ENCODE results near the gene SH2D3A. TPM values are rescaled to one million over a fixed set of nuclear protein-coding genes. Genes with fewer than 3 reads are reported as not detected.

Gene SH2D3A
- total and polyA plus RNA-seq, 2 donors (not counting 1 experiment from before 2014, with no cell fraction given) = 36.1 to 54.1 TPM

- no peak for DNase-seq
- H3K27me3 Mint-ChIP-seq = no peaks in the 10 kb centered on the region
- H4K20me1 ChIP-seq (ENCODE audit: control insufficient read depth, insufficient read depth, low read length, poor library complexity, severe bottlenecking) = no peaks in the 10 kb centered on the region
- ATAC-seq (ENCODE audit: low read depth) = no peak
- no peak overlapping the region for H3K4me2 ChIP-seq (replicated peaks; ENCODE audit: low read depth, low read length, poor library complexity, severe bottlenecking)
- WGBS (ENCODE audit: insufficient coverage) = 72% methylated on average over 19 of the region's 23 CpGs
- H3K4me1 ChIP-seq (ENCODE audit: control insufficient read depth in 2 of 2, insufficient read depth in 2 of 2, low read length in 2 of 2) = peaks cover 25 to 28% of the 10 kb centered on the region in 2 donors
- TF ChIP-seq EZH2 (IDR thresholded peaks at IDR 0.05; ENCODE audit: borderline replicate concordance, insufficient read depth, low read depth, low read length, poor library complexity, severe bottlenecking) (no peak), CTCF (IDR thresholded peaks at IDR 0.05) (no peak)
- H3K27ac Mint-ChIP-seq = no peak overlapping the region
- CTCF ChIA-PET = no interaction called here
- intact Hi-C loops (cut with micrococcal nuclease) = no loop called here
- H3K4me3 ChIP-seq (ENCODE audit: control extremely low read depth in 1 of 5, extremely low read depth in 1 of 5, insufficient read depth in 1 of 5, low read depth in 2 of 5, low read length in 4 of 5) = no peak overlapping the region
- peaks cover 4% of the 10 kb centered on the region for H3K79me2 ChIP-seq (ENCODE audit: control insufficient read depth, insufficient read depth, low read length)
- H3K4me1 Mint-ChIP-seq = peaks cover 30% of the 10 kb centered on the region
- no peaks in the 10 kb centered on the region for H3K27me3 ChIP-seq (replicated peaks in 1 of 4; ENCODE audit: control extremely low read depth in 1 of 4, control insufficient read depth in 3 of 4, insufficient read depth in 4 of 4, low read length in 3 of 4)
- H3K9ac ChIP-seq (ENCODE audit: low read length) = no peak overlapping the region
- no peak overlapping the region for H3K27ac ChIP-seq (ENCODE audit: low read length in 2 of 2)
- no peaks in the 10 kb centered on the region for H3K36me3 ChIP-seq (replicated peaks in 1 of 2; ENCODE audit: control extremely low read depth in 1 of 2, control insufficient read depth in 1 of 2, extremely low read depth in 1 of 2, insufficient read depth in 2 of 2, low read length in 1 of 2)
- POLR2A ChIA-PET = interaction anchor here (0.7 kb wide), 1 partner anchor 202 kb away, joined by 11 read pairs; no protein-coding TSS in a partner anchor
- peaks cover 3% of the 10 kb centered on the region for H3K9me3 Mint-ChIP-seq (ENCODE audit: insufficient read depth)
- no peak overlapping the region for H2AFZ ChIP-seq (ENCODE audit: insufficient read depth, low read depth, low read length, poor library complexity, severe bottlenecking)
- H3K4me3 Mint-ChIP-seq = no peak overlapping the region
- H3K9me3 ChIP-seq (ENCODE audit: control extremely low read depth in 1 of 3, control insufficient read depth in 2 of 3, insufficient read depth in 1 of 3, low read length in 2 of 3) = peaks cover 0 to 3% (median 0%) of the 10 kb centered on the region in 3 donors
These were observed 49.0 kb downstream of the SH2D3A start for GRCh38 chr19:6718111-6718740.

GRCh38 chr19:6717441-6717971 lies 49.7 kb downstream of the SH2D3A start:
- H3K9me3 ChIP-seq (ENCODE audit: control extremely low read depth in 1 of 3, control insufficient read depth in 2 of 3, insufficient read depth in 1 of 3, low read length in 2 of 3) = peaks cover 0 to 3% (median 0%) of the 10 kb centered on the region in 3 donors
- ChIA-PET CTCF (no interaction called here), POLR2A (no interaction called here)
- no peaks in the 10 kb centered on the region for H3K27me3 ChIP-seq (replicated peaks in 1 of 4; ENCODE audit: control extremely low read depth in 1 of 4, control insufficient read depth in 3 of 4, insufficient read depth in 4 of 4, low read length in 3 of 4)
- peaks cover 2% of the 10 kb centered on the region for H3K27me3 Mint-ChIP-seq
- no peak overlapping the region for H3K4me3 Mint-ChIP-seq
- ATAC-seq (ENCODE audit: low read depth) = no peak
- H2AFZ ChIP-seq (ENCODE audit: insufficient read depth, low read depth, low read length, poor library complexity, severe bottlenecking) = no peak overlapping the region
- H3K4me1 Mint-ChIP-seq = peaks cover 25% of the 10 kb centered on the region
- peaks cover 4% of the 10 kb centered on the region for H3K79me2 ChIP-seq (ENCODE audit: control insufficient read depth, insufficient read depth, low read length)
- no peaks in the 10 kb centered on the region for H4K20me1 ChIP-seq (ENCODE audit: control insufficient read depth, insufficient read depth, low read length, poor library complexity, severe bottlenecking)
- no peak overlapping the region for H3K9ac ChIP-seq (ENCODE audit: low read length)
- H3K9me3 Mint-ChIP-seq (ENCODE audit: insufficient read depth) = peaks cover 3% of the 10 kb centered on the region
- peaks cover 17 to 22% of the 10 kb centered on the region in 2 donors for H3K4me1 ChIP-seq (ENCODE audit: control insufficient read depth in 2 of 2, insufficient read depth in 2 of 2, low read length in 2 of 2)
- H3K27ac Mint-ChIP-seq = no peak overlapping the region
- 78% methylated on average over 4 of the region's 4 CpGs for WGBS (ENCODE audit: insufficient coverage)
- no peak overlapping the region for H3K4me2 ChIP-seq (replicated peaks; ENCODE audit: low read depth, low read length, poor library complexity, severe bottlenecking)
- no peak overlapping the region for H3K4me3 ChIP-seq (ENCODE audit: control extremely low read depth in 1 of 5, extremely low read depth in 1 of 5, insufficient read depth in 1 of 5, low read depth in 2 of 5, low read length in 4 of 5)
- no peak for DNase-seq
- TF ChIP-seq CTCF (IDR thresholded peaks at IDR 0.05) (no peak), EZH2 (IDR thresholded peaks at IDR 0.05; ENCODE audit: borderline replicate concordance, insufficient read depth, low read depth, low read length, poor library complexity, severe bottlenecking) (no peak)
- no peak overlapping the region for H3K27ac ChIP-seq (ENCODE audit: low read length in 2 of 2)
- H3K36me3 ChIP-seq (replicated peaks in 1 of 2; ENCODE audit: control extremely low read depth in 1 of 2, control insufficient read depth in 1 of 2, extremely low read depth in 1 of 2, insufficient read depth in 2 of 2, low read length in 1 of 2) = no peaks in the 10 kb centered on the region
- intact Hi-C loops (cut with micrococcal nuclease) = no loop called here

Data from B cell (primary cell).